Cardiac muscle cell (in vitro differentiated cells and primary cell): ENCODE data around the gene PPM1H. TPM values are rescaled to one million over a fixed set of nuclear protein-coding genes. Genes with fewer than 3 reads are reported as not detected.

Experiments used
- DNase-seq, 2 donors: peaks; one replicate each; pipeline versions ENCODE4 v3.0.0 to v3.0.0-alpha.2; 2010 to 2017; ENCODE audit warnings: low read depth in 1 of 2, low spot score in 1 of 2
- H3K27ac ChIP-seq: fragments of 200-600 bp; sonication (generic); 2 replicates; pipeline ENCODE4 v1.5.1; 2016
- H3K27me3 ChIP-seq: fragments of 200-600 bp; sonication (generic); 2 replicates; pipeline ENCODE4 v1.6.0; 2016; ENCODE audit warnings: control low read depth
- H3K36me3 ChIP-seq: fragments of 200-600 bp; sonication (generic); 2 replicates; pipeline ENCODE4 v1.5.1; 2016; ENCODE audit warnings: control low read depth
- H3K4me1 ChIP-seq: fragments of 200-600 bp; sonication (generic); 2 replicates; pipeline ENCODE4 v1.8.1; 2017; ENCODE audit warnings: low read depth, mild to moderate bottlenecking, mixed run types
- H3K4me3 ChIP-seq: fragments of 200-600 bp; sonication (generic); 2 replicates; pipeline ENCODE4 v1.5.1; 2016; ENCODE audit warnings: mild to moderate bottlenecking
- H3K9me3 ChIP-seq: fragments of 200-600 bp; sonication (generic); 2 replicates; pipeline ENCODE4 v1.5.1; 2017; ENCODE audit warnings: low read depth, mild to moderate bottlenecking, control low read depth
- CTCF ChIP-seq: IDR thresholded peaks from 2 replicates; pipeline ENCODE4 v1.5.1; 2012; ENCODE audit warnings: low read depth, mild to moderate bottlenecking, low read length
- polyA plus RNA-seq: library from polyadenylated mRNA; unstranded; fragments of >200 nt; fragmentation: Nextera tagmentation; extraction: Ambion mirVana; gene quantifications from 2 replicates; pipeline ENCODE4 v1.2.1, GENCODE V29; 2016
- total RNA-seq: library from RNA; depleted of rRNA; stranded (reverse); fragments of >200 nt; gene quantifications from 2 replicates; pipeline ENCODE4 v1.2.3, GENCODE V29; 2016

The PPM1H gene
- total and polyA plus RNA-seq, 2 experiments from 2014 or later, result 2.9 to 3.3 TPM

GRCh38 chr12:62847709-62848108 lies 87.2 kb downstream of the PPM1H start:
- Histone ChIP-seq H3K27me3 (peaks cover 80% of the 10 kb centered on the region), H3K4me1 (no peaks in the 10 kb centered on the region), H3K9me3 (no peaks in the 10 kb centered on the region), H3K36me3 (no peaks in the 10 kb centered on the region), H3K4me3 (no peak overlapping the region), H3K27ac (no peak overlapping the region)
- TF ChIP-seq CTCF, result no peak
- DNase-seq, result no peak

- H3K27ac ChIP-seq, result no peak overlapping the region
Observed at GRCh38 chr12:62846491-62846890, 88.5 kb downstream of the PPM1H start.

GRCh38 chr12:62844915-62845314 lies 90.0 kb downstream of the PPM1H start:
- Histone ChIP-seq H3K36me3 (no peaks in the 10 kb centered on the region), H3K4me1 (no peaks in the 10 kb centered on the region), H3K9me3 (no peaks in the 10 kb centered on the region), H3K4me3 (no peak overlapping the region), H3K27me3 (peaks cover 88% of the 10 kb centered on the region), H3K27ac (no peak overlapping the region)
- DNase-seq, result no peak
- TF ChIP-seq CTCF, result no peak

More at GRCh38 chr12:62846491-62846890, 88.5 kb downstream of the PPM1H start:
- H3K36me3 ChIP-seq, result no peaks in the 10 kb centered on the region
- H3K4me1 ChIP-seq, result no peaks in the 10 kb centered on the region
- no peak for TF ChIP-seq CTCF
- no peaks in the 10 kb centered on the region for H3K9me3 ChIP-seq
- no peak for DNase-seq
- no peak overlapping the region for H3K4me3 ChIP-seq
- peaks cover 81% of the 10 kb centered on the region for H3K27me3 ChIP-seq

- H3K27me3 ChIP-seq, result peaks cover 91% of the 10 kb centered on the region
- no peaks in the 10 kb centered on the region for H3K36me3 ChIP-seq
- H3K9me3 ChIP-seq, result no peaks in the 10 kb centered on the region
- no peak for DNase-seq
- TF ChIP-seq CTCF, result no peak
- no peak overlapping the region for H3K4me3 ChIP-seq
- H3K4me1 ChIP-seq, result no peaks in the 10 kb centered on the region
- no peak overlapping the region for H3K27ac ChIP-seq
Observed at GRCh38 chr12:62843716-62844115, 91.2 kb downstream of the PPM1H start.

GRCh38 chr12:62841846-62842245 lies 93.1 kb downstream of the PPM1H start:
- TF ChIP-seq CTCF, result no peak
- Histone ChIP-seq H3K27ac (no peak overlapping the region), H3K36me3 (no peaks in the 10 kb centered on the region), H3K4me1 (no peaks in the 10 kb centered on the region), H3K4me3 (no peak overlapping the region), H3K27me3 (peaks cover 86% of the 10 kb centered on the region), H3K9me3 (no peaks in the 10 kb centered on the region)
- DNase-seq, result no peak

GRCh38 chr12:62840806-62841205 lies 94.1 kb downstream of the PPM1H start:
- no peak overlapping the region for H3K27ac ChIP-seq
- TF ChIP-seq CTCF, result no peak

More at GRCh38 chr12:62840806-62841205, 94.1 kb downstream of the PPM1H start:
- DNase-seq, result no peak
- H3K27me3 ChIP-seq, result peaks cover 87% of the 10 kb centered on the region
- H3K9me3 ChIP-seq, result no peaks in the 10 kb centered on the region
- no peaks in the 10 kb centered on the region for H3K36me3 ChIP-seq
- H3K4me1 ChIP-seq, result no peaks in the 10 kb centered on the region
- H3K4me3 ChIP-seq, result no peak overlapping the region
